ENCODE results near the gene PFKFB4.

The PFKFB4 gene

GRCh38 chr3:48597408-48597800 lies 40.8 kb upstream of the PFKFB4 start:
- H3K4me3 ChIP-seq (ENCODE audit: low read depth, low read length), result no peak overlapping the region
- no peak for TF ChIP-seq CTCF (IDR thresholded peaks at IDR 0.05; ENCODE audit: control insufficient read depth, extremely low read depth, insufficient read depth)
- no peak for DNase-seq (ENCODE audit: low read depth)

GRCh38 chr3:48596676-48597407 lies 40.2 kb upstream of the PFKFB4 start:
- no peak for TF ChIP-seq CTCF (IDR thresholded peaks at IDR 0.05; ENCODE audit: control insufficient read depth, extremely low read depth, insufficient read depth)
- DNase-seq (ENCODE audit: low read depth), result no peak
- H3K4me3 ChIP-seq (ENCODE audit: low read depth, low read length), result no peak overlapping the region

- TF ChIP-seq CTCF (IDR thresholded peaks at IDR 0.05; ENCODE audit: control insufficient read depth, extremely low read depth, insufficient read depth), result no peak
- no peak overlapping the region for H3K4me3 ChIP-seq (ENCODE audit: low read depth, low read length)
- DNase-seq (ENCODE audit: low read depth), result no peak
Observed at GRCh38 chr3:48596157-48596556, 39.6 kb upstream of the PFKFB4 start.

GRCh38 chr3:48595526-48596121 lies 39.0 kb upstream of the PFKFB4 start:
- DNase-seq (ENCODE audit: low read depth), result no peak
- no peak for TF ChIP-seq CTCF (IDR thresholded peaks at IDR 0.05; ENCODE audit: control insufficient read depth, extremely low read depth, insufficient read depth)
- H3K4me3 ChIP-seq (ENCODE audit: low read depth, low read length), result no peak overlapping the region

GRCh38 chr3:48595075-48595525 lies 38.5 kb upstream of the PFKFB4 start, which contains the start of gene COL7A1:
TSS of gene COL7A1 (minus strand) at chr3:48595329. CDS start at chr3:48595159, 170 bp downstream.
- TF ChIP-seq CTCF (IDR thresholded peaks at IDR 0.05; ENCODE audit: control insufficient read depth, extremely low read depth, insufficient read depth), result no peak
- H3K4me3 ChIP-seq (ENCODE audit: low read depth, low read length), result no peak within 1 kb of the TSS
- DNase-seq (ENCODE audit: low read depth), result no peak

GRCh38 chr3:48594417-48595049 lies 37.9 kb upstream of the PFKFB4 start:
- H3K4me3 ChIP-seq (ENCODE audit: low read depth, low read length), result no peak overlapping the region
- DNase-seq (ENCODE audit: low read depth), result no peak
- no peak for TF ChIP-seq CTCF (IDR thresholded peaks at IDR 0.05; ENCODE audit: control insufficient read depth, extremely low read depth, insufficient read depth)
